Panc1 (cell line): Measurements from ENCODE around the gene AQP5.

Experiments
- TCF7L2 ChIP-seq: IDR thresholded peaks from 2 replicates; pipeline ENCODE4 v1.6.1; 2011; ENCODE audit warnings: mild to moderate bottlenecking, low read depth, low read length, inconsistent platforms
- TF ChIP-seq, protein P1 (sequence below), 2 experiments: IDR thresholded peaks; 2 replicates each; pipeline ENCODE4 v1.6.1; 2011 to 2012; ENCODE audit warnings: low read depth in 2 of 2, control low read depth in 1 of 2, low read length in 1 of 2, mild to moderate bottlenecking in 1 of 2, moderate library complexity in 1 of 2; ENCODE audit not compliant: insufficient read depth in 1 of 2

DNA sequence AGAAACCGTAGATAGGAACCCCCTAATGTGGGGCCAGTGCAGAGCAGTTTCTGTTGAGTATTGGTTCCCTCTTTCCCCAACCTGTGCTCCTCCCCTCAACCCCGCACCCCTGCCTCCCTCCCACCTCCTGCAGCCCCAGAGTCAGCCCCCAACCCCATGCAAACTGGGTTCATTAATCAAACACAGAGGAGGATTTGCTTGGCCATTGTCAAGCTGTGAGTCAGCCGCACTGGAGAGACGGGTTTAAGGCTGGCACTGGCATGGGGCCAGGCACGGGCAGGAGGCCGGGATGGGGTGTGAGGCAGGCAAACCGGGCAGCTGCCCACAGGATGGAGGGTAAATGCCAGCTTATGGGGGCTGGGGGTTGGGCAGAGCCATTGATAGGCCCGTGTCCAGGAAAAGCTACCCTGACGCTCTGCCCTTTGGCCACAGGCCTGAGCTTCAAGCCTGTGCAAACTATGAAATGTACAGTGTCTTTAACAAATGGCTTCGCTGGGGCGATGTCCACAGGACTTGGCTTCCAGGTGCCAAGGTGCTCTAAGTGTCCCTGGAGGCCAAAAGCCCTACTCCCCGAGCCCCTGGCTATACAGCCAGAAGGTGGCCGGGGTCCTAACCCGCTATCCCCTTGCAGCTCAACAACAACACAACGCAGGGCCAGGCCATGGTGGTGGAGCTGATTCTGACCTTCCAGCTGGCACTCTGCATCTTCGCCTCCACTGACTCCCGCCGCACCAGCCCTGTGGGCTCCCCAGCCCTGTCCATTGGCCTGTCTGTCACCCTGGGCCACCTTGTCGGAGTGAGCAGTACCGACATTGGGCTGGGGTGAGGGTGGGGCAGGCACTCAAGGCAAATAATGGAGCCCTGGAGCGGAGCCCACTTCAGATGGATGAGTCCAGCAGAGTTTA lies 1.4 kb downstream of the AQP5 start:
- no peak for TF ChIP-seq TCF7L2
- TF ChIP-seq, protein P1, sequence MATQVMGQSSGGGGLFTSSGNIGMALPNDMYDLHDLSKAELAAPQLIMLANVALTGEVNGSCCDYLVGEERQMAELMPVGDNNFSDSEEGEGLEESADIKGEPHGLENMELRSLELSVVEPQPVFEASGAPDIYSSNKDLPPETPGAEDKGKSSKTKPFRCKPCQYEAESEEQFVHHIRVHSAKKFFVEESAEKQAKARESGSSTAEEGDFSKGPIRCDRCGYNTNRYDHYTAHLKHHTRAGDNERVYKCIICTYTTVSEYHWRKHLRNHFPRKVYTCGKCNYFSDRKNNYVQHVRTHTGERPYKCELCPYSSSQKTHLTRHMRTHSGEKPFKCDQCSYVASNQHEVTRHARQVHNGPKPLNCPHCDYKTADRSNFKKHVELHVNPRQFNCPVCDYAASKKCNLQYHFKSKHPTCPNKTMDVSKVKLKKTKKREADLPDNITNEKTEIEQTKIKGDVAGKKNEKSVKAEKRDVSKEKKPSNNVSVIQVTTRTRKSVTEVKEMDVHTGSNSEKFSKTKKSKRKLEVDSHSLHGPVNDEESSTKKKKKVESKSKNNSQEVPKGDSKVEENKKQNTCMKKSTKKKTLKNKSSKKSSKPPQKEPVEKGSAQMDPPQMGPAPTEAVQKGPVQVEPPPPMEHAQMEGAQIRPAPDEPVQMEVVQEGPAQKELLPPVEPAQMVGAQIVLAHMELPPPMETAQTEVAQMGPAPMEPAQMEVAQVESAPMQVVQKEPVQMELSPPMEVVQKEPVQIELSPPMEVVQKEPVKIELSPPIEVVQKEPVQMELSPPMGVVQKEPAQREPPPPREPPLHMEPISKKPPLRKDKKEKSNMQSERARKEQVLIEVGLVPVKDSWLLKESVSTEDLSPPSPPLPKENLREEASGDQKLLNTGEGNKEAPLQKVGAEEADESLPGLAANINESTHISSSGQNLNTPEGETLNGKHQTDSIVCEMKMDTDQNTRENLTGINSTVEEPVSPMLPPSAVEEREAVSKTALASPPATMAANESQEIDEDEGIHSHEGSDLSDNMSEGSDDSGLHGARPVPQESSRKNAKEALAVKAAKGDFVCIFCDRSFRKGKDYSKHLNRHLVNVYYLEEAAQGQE (IDR thresholded peaks at IDR 0.05; ENCODE audit: insufficient read depth in 1 of 2, low read depth in 2 of 2, low read length in 1 of 2): no peak
